CD4-positive, alpha-beta T cell treated with Interleukin-1 beta for 1 hour (primary cell): ENCODE results near the gene SNRNP40.
"Not testable (repeated sequence)": the region's sequence is repeated elsewhere in the genome, so short reads cannot be mapped to it uniquely, and the experiment has no call there.

Source experiments
- DNase-seq, 2 donors: peaks; one replicate each; pipeline ENCODE4 v3.0.0-alpha.2; 2020 to 2022

SNRNP40 gene

DNA sequence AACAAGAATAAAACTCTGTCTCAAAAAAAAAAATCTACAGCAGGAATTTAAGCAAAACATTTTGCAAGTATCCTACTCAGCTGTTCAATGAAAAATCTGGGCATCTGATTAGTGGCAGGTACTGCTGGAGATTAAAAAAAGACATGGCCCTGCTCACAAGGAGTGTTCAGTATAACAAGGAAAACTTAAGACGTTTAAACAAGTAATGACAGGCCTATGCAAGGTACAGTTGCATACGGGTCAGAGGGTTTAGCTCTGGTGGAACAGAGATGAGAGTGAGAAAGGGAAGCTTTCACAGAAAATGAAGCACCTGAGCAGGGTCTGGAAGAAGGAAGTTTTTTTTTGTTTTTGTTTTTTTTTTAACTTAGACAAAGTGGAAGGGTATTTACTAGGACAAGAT is 23.0 kb downstream of the SNRNP40 start:
- no peak for DNase-seq

DNA sequence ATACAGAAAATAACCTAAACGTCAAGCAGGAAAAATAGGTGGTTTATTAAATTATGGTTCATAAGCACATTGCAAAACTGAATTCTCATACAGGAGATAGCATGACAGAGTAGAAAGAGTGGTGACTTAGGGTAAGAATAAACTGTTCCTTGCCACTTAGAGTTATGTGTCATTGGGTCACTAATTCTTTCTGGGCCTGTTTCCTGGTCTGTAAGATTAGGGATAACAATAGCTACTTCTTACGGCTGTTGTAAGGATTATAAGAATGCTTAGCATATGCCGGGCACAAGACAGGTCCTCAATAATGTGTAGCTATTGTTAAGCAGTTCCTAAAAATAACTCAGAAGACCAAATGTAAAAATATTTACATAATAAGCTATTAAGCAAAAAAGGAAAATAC is 24.2 kb downstream of the SNRNP40 start:
- no peak for DNase-seq

- DNase-seq = no peak
Observed at GRCh38 chr1:31266547-31266946, 30.0 kb downstream of the SNRNP40 start.

DNA sequence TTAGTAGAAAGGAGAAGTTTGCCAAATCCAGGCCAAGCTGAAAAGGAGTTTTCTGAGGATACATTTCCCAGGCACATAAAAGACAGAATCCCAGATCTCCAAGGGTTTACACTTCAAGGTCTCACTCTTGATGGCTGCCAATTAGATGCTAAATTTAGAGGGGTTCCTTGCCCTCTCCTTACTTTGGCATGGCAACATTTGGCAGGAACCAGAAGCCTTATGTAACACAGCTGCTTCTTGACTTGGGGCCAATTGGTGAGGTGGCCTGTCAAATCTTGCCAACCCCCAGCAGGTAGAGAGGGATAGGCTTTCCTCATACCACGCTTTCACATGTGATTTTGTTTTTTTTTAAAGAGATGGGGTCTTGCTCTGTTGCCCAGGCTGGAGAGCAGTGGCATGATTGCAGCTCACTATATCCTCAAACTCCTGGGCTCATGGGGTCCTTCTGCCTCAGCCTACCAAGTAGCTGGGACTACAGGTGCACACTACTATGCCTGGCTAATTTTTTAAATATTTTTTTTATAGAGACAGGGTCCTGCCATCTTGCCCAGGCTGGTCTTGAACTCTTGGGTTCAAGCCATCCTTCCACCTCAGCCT is 31.7 kb downstream of the SNRNP40 start:
- no peak for DNase-seq

DNA sequence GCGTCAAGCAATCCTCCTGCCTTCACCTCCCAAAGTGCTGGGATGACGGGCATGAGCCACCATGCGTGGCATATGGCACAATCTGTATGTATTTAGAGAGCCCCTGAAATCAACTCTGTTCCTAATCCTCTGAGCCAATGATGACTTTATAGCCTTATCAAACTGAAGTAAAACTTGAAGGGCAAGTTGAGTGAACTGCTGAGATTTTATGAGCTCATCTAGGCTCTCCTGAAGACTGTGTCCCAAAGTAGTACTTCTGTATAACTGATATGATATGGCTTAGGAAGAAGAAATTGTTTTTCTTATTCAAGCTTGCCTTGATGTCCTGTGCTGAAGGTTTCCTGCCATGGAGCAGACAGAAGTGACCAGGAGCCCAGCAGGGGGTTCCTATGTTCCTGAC is 33.2 kb downstream of the SNRNP40 start:
- no peak for DNase-seq

- DNase-seq = not testable (repeated sequence)
Observed at GRCh38 chr1:31262393-31262792, 34.2 kb downstream of the SNRNP40 start.

DNA sequence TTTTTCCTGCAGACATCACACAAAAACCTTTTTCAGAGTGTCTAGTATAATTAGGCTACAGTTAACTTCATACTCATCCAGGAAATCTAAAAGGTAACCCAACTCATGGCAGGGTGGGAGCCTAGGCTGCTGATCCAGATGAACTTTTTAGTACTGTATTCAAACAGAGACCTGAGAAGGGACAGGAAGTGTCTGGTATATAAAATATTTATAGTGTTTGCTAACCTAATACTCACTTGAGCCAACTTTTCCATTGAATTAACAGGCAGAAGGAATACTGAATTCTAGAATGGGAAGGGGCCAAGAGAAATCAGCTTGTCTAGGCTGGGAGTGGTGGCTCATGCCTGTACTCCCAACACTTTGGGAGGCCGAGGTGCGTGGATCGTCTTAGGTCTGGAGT is 34.7 kb downstream of the SNRNP40 start:
- DNase-seq = no peak

DNA sequence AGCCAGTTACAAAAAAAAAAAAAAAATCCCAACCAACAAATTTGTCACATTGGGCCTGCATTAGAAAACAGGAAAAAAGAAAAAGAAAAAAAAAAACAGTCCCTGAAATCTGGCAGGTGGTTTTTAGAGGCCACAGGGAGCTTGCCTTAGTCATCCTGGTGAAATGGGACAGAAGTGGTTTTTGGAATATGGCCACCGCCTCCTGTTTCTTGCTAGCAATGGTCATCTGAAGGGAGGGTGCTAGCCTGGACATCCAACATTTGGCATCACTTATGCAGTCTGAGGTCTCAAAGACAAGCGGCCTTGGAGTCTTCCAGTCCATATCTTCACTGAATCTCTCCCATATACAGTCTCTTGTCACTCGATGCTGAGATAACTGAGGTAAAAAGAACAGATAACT is 36.8 kb downstream of the SNRNP40 start:
- DNase-seq = no peak

GRCh38 chr1:31258581-31258980 is 38.0 kb downstream of the SNRNP40 start:
- DNase-seq = no peak

DNA sequence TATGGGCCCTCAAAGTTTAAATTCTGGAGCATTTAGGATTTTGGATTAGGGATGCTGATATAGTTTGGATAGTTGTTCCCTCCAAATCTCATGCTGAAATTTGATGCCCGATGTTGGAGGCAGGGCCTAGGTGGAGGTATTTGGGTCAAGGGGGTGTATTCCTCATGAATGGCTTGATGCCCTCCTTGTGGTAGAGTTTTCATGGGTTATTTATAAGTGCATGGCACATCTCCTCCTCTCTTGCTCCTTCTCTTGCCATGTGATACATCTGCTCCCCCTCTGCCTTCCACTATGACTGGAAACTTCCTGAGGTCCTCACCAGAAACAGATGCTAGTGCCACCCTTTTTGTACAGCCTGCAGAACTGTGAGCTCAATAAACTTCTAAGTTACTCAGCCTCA is 39.4 kb downstream of the SNRNP40 start:
- no peak for DNase-seq

GRCh38 chr1:31249854-31250253 is 46.7 kb downstream of the SNRNP40 start:
- no peak for DNase-seq

DNA sequence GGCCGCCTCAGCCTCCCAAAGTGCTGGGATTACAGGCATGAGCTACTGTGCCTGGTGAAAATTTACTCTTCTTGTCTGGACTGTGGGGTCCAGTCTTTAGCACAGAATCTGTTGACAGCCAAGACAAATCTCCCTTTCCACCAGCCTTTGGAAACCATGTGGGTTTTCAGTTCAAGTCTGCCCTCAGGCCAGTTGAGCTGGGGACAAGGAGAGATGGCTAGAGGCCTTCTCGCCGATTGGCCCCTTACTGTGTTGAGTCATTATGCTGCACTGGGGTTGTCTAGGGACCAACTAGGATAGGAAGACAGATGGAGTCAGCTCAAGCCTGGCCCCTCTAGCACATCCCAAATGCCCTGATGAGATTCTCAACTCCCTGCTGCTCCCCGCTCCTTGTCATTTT is 48.3 kb downstream of the SNRNP40 start:
- DNase-seq = no peak

GRCh38 chr1:31244326-31244725 is 52.3 kb downstream of the SNRNP40 start:
- DNase-seq = no peak

- no peak for DNase-seq
Observed at GRCh38 chr1:31243501-31244286, 52.9 kb downstream of the SNRNP40 start.

- no peak for DNase-seq
Observed at GRCh38 chr1:31241321-31241720, 55.3 kb downstream of the SNRNP40 start.

DNA sequence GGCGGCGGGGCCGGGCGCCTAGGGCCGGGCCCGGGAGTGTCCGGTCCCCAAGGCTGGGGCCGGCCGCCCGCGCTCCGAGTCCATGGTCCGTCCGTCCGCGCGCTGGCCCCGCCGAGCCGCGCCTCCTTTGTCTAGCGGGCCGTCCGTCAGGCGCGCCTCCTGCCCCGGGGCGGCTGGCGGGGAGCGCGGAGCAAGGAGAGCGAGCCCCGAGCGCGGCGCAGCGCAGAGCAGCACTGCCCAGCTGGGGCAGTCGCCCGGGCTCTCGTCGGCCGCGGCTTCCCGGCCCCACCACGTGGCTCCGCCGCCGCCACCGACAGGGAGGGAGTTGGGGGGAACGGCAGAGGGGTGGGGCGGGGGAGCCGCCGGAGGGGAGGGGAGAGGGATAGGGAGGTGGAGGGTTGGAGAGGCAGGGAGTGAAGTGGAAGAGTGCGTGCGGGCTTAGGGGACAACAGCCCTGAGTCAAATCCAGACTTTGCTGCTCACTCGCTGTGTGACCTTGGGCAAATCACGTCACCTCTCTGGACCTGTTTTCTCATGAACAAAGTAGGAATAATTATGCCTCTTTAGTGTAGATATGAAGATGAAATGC is 56.8 kb downstream of the SNRNP40 start, which contains the start of gene NKAIN1:
TSS of gene NKAIN1 (minus strand) at position 235 of the 589 bp plus-strand sequence. CDS start 340 bp downstream, outside the sequence.
- no peak for DNase-seq

- DNase-seq = no peak
Observed at GRCh38 chr1:31238986-31239613, 57.5 kb downstream of the SNRNP40 start.

- DNase-seq = no peak
Observed at GRCh38 chr1:31238612-31238985, 58.0 kb downstream of the SNRNP40 start.

DNA sequence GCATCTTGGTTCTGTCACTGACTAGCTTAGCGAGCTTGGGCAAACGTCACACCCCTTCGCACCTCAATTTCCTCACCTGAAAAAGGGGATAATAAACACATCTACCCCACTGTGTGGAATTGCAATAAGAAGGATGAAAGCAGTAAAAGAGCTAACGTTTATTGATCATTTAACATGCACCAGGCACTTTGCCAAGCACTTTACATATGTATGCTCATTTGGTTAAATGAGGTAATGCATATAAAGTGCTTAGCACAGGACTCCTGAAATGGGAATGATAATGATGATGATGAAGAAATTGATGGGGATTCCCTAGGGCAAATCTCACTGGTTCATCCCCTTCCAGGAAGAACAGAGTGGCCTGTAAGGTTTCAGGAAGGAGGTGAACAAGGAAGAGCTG is 61.7 kb downstream of the SNRNP40 start:
- no peak for DNase-seq

DNA sequence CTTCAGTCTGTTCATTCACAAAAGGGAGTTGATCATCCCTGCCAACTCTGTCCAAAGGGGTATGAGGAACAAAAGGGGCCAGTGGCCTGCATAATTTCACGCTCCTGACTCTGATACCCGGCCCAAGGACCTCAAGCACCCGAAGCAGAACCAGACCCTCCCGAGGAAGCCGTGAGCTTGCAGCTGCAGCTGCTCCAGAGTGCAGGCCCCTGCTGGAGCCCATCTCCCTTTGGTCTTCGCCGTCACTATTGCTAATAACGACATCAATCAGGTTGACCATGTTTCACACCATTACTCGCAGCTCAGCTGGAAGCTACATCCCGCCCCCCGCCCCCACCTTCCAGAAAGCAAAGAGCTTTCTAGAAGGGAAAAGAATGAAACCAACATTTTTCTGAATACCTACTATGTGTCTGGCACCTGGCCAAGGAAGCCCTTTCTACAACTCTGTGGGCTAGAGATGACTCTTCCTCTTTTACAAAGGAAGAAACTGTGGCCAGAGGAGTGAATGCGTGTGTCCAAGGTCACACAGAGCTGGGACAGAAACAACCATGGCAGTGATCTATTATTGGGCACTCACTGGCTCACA is 62.4 kb downstream of the SNRNP40 start:
- no peak for DNase-seq

- DNase-seq = no peak
Observed at GRCh38 chr1:31232689-31233088, 63.9 kb downstream of the SNRNP40 start.

- DNase-seq = no peak
Observed at GRCh38 chr1:31231802-31232201, 64.8 kb downstream of the SNRNP40 start.

DNA sequence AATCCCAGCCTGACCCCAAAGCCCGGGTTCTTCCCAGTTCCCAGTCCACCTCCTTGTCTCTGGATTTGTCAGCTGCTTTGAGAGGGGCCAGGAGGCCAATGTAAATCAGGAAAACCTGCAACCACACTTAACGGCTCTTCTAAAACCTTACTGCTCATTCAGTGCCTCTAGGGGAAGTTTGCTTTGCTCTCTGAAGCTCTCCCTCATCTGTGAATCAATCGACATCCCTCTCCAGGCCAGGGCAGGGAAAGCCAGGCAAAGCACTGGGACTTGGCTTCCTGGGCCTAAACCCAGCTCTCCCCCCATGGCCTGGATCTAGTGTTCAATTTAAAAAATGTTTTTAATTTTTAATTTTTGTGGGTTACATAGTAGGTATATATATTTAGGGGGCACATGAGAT is 66.2 kb downstream of the SNRNP40 start:
- no peak for DNase-seq
